OCI-LY7 (cell line): ENCODE results near the gene TMEM165. TPM values are rescaled to one million over a fixed set of nuclear protein-coding genes. Genes with fewer than 3 reads are reported as not detected.

Source experiments
- BruUV-seq: library from RNA; stranded (reverse); fragments of 400-500 nt; replicated peaks from 2 replicates; lab custom pipeline; 2021; lab: Mats Ljungman, UMichigan
- CTCF ChIA-PET: fragments of 300-600 bp; sonication (Branson Sonifier 250); formaldehyde crosslinking; loops from one replicate; lab custom pipeline; 2022; ENCODE audit warnings: antibody characterized with exemption; ENCODE audit not compliant: unreplicated experiment; lab: Charles Lee
- POLR2A ChIA-PET: fragments of 300-600 bp; sonication (Branson Sonifier 250); formaldehyde crosslinking; loops from one replicate; lab custom pipeline; 2022; ENCODE audit warnings: antibody characterized with exemption; lab: Charles Lee
- DNase-seq: peaks from one replicate; pipeline ENCODE4 v3.0.0-alpha.2; 2015; ENCODE audit warnings: low spot score
- H2AFZ ChIP-seq: fragments of 200-600 bp; sonication (generic), shearing (Covaris generic); 2 replicates; pipeline ENCODE4 v1.6.1; 2014; ENCODE audit warnings: mild to moderate bottlenecking, antibody characterized with exemption, low read length, moderate library complexity
- H3K27ac ChIP-seq: fragments of 200-600 bp; sonication (generic); 2 replicates; pipeline ENCODE4 v1.5.1; 2014; ENCODE audit warnings: mixed run types, low read depth, mild to moderate bottlenecking, moderate library complexity, low read length, inconsistent platforms; ENCODE audit not compliant: poor library complexity, severe bottlenecking
- H3K36me3 ChIP-seq: fragments of 200-600 bp; sonication (generic); 2 replicates; pipeline ENCODE4 v1.6.1; 2014; ENCODE audit warnings: mild to moderate bottlenecking, antibody characterized with exemption, low read length, moderate library complexity, mixed read lengths; ENCODE audit not compliant: insufficient read depth
- H3K4me1 ChIP-seq: fragments of 200-600 bp; sonication (generic); 2 replicates; pipeline ENCODE4 v1.5.1; 2014; ENCODE audit warnings: mild to moderate bottlenecking, low read length; ENCODE audit not compliant: insufficient read depth, poor library complexity, severe bottlenecking
- H3K4me2 ChIP-seq: fragments of 200-600 bp; sonication (generic); 2 replicates; pipeline ENCODE4 v1.6.1; 2014; ENCODE audit warnings: mild to moderate bottlenecking, low read length
- H3K4me3 ChIP-seq: fragments of 200-600 bp; sonication (generic); 2 replicates; pipeline ENCODE4 v1.5.1; 2014; ENCODE audit warnings: mild to moderate bottlenecking, low read depth, low read length; ENCODE audit not compliant: poor library complexity, severe bottlenecking
- H3K79me2 ChIP-seq: fragments of 200-600 bp; sonication (generic); 2 replicates; pipeline ENCODE4 v1.6.1; 2016; ENCODE audit warnings: low read depth, mild to moderate bottlenecking, low read length, moderate library complexity, mixed read lengths; ENCODE audit not compliant: insufficient read depth
- H3K9me2 ChIP-seq: fragments of 200-600 bp; sonication (generic); 2 replicates; pipeline ENCODE4 v1.6.1; 2016; ENCODE audit warnings: mild to moderate bottlenecking, low read length, mixed read lengths; ENCODE audit not compliant: insufficient read depth
- H3K9me3 ChIP-seq: fragments of 200-600 bp; sonication (generic); 2 replicates; pipeline ENCODE4 v1.6.1; 2014; ENCODE audit warnings: mild to moderate bottlenecking, mixed run types, low read length, mixed read lengths
- H4K20me1 ChIP-seq: fragments of 200-600 bp; sonication (generic); 2 replicates; pipeline ENCODE4 v1.6.1; 2014; ENCODE audit warnings: mild to moderate bottlenecking, antibody characterized with exemption, low read length, moderate library complexity, mixed read lengths; ENCODE audit not compliant: insufficient read depth
- CTCF ChIP-seq: fragments of 200-600 bp; sonication (generic); conservative IDR thresholded peaks from 2 replicates; pipeline ENCODE4 v1.5.1; 2014; ENCODE audit warnings: mild to moderate bottlenecking, antibody characterized with exemption, low read length, moderate library complexity, mixed read lengths
- EZH2phosphoT487 ChIP-seq: fragments of 200-600 bp; sonication (generic); IDR thresholded peaks from 2 replicates; pipeline ENCODE4 v1.6.1; 2018; ENCODE audit warnings: low read depth, borderline replicate concordance, mild to moderate bottlenecking, mixed run types, antibody characterized with exemption, low read length, moderate library complexity, mixed read lengths
- intact Hi-C: fragments of 100-400 bp; cut with micrococcal nuclease; formaldehyde crosslinking; loops from one replicate; pipeline ENCODE4 v1.10.0; 2022; ENCODE audit not compliant: unreplicated experiment
- total RNA-seq, 2 experiments: library from RNA; depleted of rRNA in 1 of 2; stranded (reverse); fragments of >200 nt in 1 of 2; shearing (Covaris generic) in 1 of 2; gene quantifications; 2 replicates each; pipeline ENCODE4 v1.2.3, GENCODE V29; 2014 to 2022

The TMEM165 gene
- total RNA-seq, 2 experiments from 2014 or later = 70.8 to 86.1 TPM

- no peak for TF ChIP-seq EZH2phosphoT487
- no peak for TF ChIP-seq CTCF
- Histone ChIP-seq H2AFZ (no peak overlapping the region), H3K9me2 (no peaks in the 10 kb centered on the region), H4K20me1 (no peaks in the 10 kb centered on the region), H3K4me3 (no peak overlapping the region), H3K36me3 (no peaks in the 10 kb centered on the region), H3K27ac (no peak overlapping the region), H3K9me3 (no peaks in the 10 kb centered on the region), H3K79me2 (no peaks in the 10 kb centered on the region), H3K4me2 (no peak overlapping the region), H3K4me1 (no peaks in the 10 kb centered on the region)
- no TSS peak for BruUV-seq
- ChIA-PET CTCF (no interaction called here), POLR2A (interaction anchor here (0.8 kb wide), 1 partner anchor 10 kb away, joined by 4 read pairs; no protein-coding TSS in a partner anchor)
- no peak for DNase-seq
- intact Hi-C loops = no loop called here
These were observed 16.9 kb upstream of the TMEM165 start for GRCh38 chr4:55378617-55379467.

- Histone ChIP-seq H3K79me2 (no peaks in the 10 kb centered on the region), H3K27ac (no peak overlapping the region), H3K36me3 (no peaks in the 10 kb centered on the region), H3K4me2 (no peak overlapping the region), H3K9me3 (no peaks in the 10 kb centered on the region), H2AFZ (no peak overlapping the region), H3K4me3 (no peak overlapping the region), H3K4me1 (no peaks in the 10 kb centered on the region), H3K9me2 (no peaks in the 10 kb centered on the region), H4K20me1 (no peaks in the 10 kb centered on the region)
- intact Hi-C loops = no loop called here
- no peak for DNase-seq
- ChIA-PET CTCF (no interaction called here), POLR2A (no interaction called here)
- no TSS peak for BruUV-seq
- TF ChIP-seq EZH2phosphoT487 (no peak), CTCF (no peak)
These were observed 15.2 kb upstream of the TMEM165 start for GRCh38 chr4:55380576-55380975.

GRCh38 chr4:55381502-55381901 lies 14.3 kb upstream of the TMEM165 start:
- CTCF ChIA-PET = no interaction called here
- intact Hi-C loops = no loop called here
- Histone ChIP-seq H2AFZ (no peak overlapping the region), H3K4me3 (no peak overlapping the region), H3K36me3 (no peaks in the 10 kb centered on the region), H3K4me1 (peaks cover 5% of the 10 kb centered on the region), H3K4me2 (no peak overlapping the region), H3K79me2 (no peaks in the 10 kb centered on the region), H3K9me3 (no peaks in the 10 kb centered on the region), H4K20me1 (no peaks in the 10 kb centered on the region), H3K9me2 (no peaks in the 10 kb centered on the region), H3K27ac (no peak overlapping the region)
- POLR2A ChIA-PET = no interaction called here
- DNase-seq = no peak
- no TSS peak for BruUV-seq
- TF ChIP-seq CTCF = no peak
- TF ChIP-seq EZH2phosphoT487 = no peak
